ENCODE data around the gene RBCK1. TPM values are rescaled to one million over a fixed set of nuclear protein-coding genes. Genes with fewer than 3 reads are reported as not detected.

The RBCK1 gene
- total and polyA plus RNA-seq, 9 of the 15 experiments (the other 6 are each of a cell fraction or from before 2014, with no cell fraction given) = 5.9 to 59.3 (median 26.5) TPM

- no peak for TF ChIP-seq CEBPG (CRISPR knock-in tag; IDR thresholded peaks at IDR 0.05)
- TF ChIP-seq CEBPG (tag; conservative IDR thresholded peaks at IDR 0.05 in 1 of 2, IDR thresholded peaks at IDR 0.05 in 1 of 2) = no peak
These were observed 10.5 kb upstream of the RBCK1 start (continued) for GRCh38 chr20:397432-398237.

DNA sequence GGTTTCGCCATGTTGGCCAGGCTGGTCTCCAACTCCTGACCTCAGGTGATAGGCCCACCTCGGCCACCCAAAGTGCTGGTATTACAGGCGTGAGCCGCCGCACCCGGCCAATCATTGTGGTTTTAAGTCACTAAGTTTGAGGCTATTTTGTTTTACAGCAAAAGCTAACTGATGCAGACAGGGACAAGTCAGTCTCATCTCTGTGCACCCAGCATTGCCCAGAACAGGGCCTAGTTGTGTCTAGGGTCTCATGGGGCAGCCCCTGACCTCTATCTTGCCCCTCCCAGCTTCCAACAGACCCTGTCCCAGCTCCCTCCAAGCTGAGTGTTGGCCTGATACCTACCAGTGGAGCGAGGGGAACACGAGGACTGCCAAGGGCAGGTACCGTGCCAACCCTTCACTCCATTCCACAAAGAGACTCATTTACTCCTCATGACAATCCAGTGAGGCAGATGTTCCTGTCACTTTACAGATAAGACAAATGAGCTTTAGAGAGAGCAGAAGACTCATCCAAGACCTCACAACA, 8.9 kb upstream of the RBCK1 start:
- FAIRE-seq = peak; percentile 35
- H3K36me3 ChIP-seq (ENCODE audit: control insufficient read depth, insufficient read depth, low read length) = peaks cover 38% of the 10 kb centered on the region; the same call in 2 of the 3 replicates
- TF ChIP-seq RBFOX2 (IDR thresholded peaks at IDR 0.05; ENCODE audit: low read depth, low read length) = peak; percentile 48; the same call in 1 of the 2 replicates
- TF ChIP-seq ID3 (CRISPR knock-in tag; IDR thresholded peaks at IDR 0.05) = no peak
- TF ChIP-seq ID3 (tag; IDR thresholded peaks at IDR 0.05) = 0 out of 2 replicates have a peak, but pooled peaks have one; percentile 17
- TF ChIP-seq PHF8 (IDR thresholded peaks at IDR 0.05; ENCODE audit: borderline replicate concordance, low read length) = no peak

More for the DNA sequence above, 8.9 kb upstream of the RBCK1 start:
- no peaks in the 10 kb centered on the region for H3K79me2 ChIP-seq (ENCODE audit: control insufficient read depth, insufficient read depth, low read length)
- peak overlapping the region; percentile 66; the same call in 2 of the 3 replicates for H3K27ac ChIP-seq (ENCODE audit: extremely low read depth, low read depth, low read length)
- in situ Hi-C loops (cut with MboI) = no loop called here
- intact Hi-C loops (cut with micrococcal nuclease) = no loop called here
- no peak overlapping the region for H2AFZ ChIP-seq (ENCODE audit: low read depth, low read length)
- H3K9me3 ChIP-seq (replicated peaks; ENCODE audit: control insufficient read depth, insufficient read depth, low read depth, low read length) = 0 out of 2 replicates have a peak, but pooled peaks cover 3% of the 10 kb centered on the region
- BruUV-seq (replicated peaks) = no TSS peak
- peak overlapping the region; percentile 5; the same call in 1 of the 2 replicates for H3K4me2 ChIP-seq (ENCODE audit: insufficient read depth, low read length)
- 72% methylated on average over 8 of the region's 9 CpGs for WGBS (ENCODE audit: insufficient coverage, low coverage, missing lambda C conversion rate)
- H3K27me3 ChIP-seq (ENCODE audit: control insufficient read depth in 2 of 2, insufficient read depth in 2 of 2, low read length in 2 of 2) = no peaks in the 10 kb centered on the region
- no peak overlapping the region for H3K4me3 ChIP-seq
- peaks cover 7 to 26% of the 10 kb centered on the region in 2 experiments; a peak in 4 of 5 replicates for H3K4me1 ChIP-seq (replicated peaks in 1 of 2; ENCODE audit: control insufficient read depth in 2 of 2, insufficient read depth in 2 of 2, low read length in 2 of 2)
- no peak overlapping the region for H3K9ac ChIP-seq (ENCODE audit: insufficient read depth in 1 of 2, low read depth in 2 of 2, low read length in 2 of 2)
- ChIA-PET POLR2A (interaction anchor here (0.5 to 8.7 kb wide), 14 partner anchors 8 to 323 kb away, joined by 3 to 95 read pairs (median 4); no protein-coding TSS in a partner anchor), CTCF (ENCODE audit: low intra/inter-chr PET ratio) (no interaction called here)
- DNase-seq (ENCODE audit: extremely low read depth in 1 of 4, low spot score in 3 of 4) (peak in 1 of 4 experiments; percentile 41), ATAC-seq (peak; percentile 13)
- H3K9me1 ChIP-seq (ENCODE audit: control insufficient read depth, insufficient read depth, low read length) = no peaks in the 10 kb centered on the region
- H4K20me1 ChIP-seq (replicated peaks; ENCODE audit: control insufficient read depth, insufficient read depth, low read length) = no peaks in the 10 kb centered on the region
